Esophagus squamous epithelium (tissue), 4 donors: ENCODE data around the gene SCOC.

ENCODE experiments used
- CTCF ChIP-seq, 6 experiments: fragments of 450-650 bp in 4 of 6; fragments of 200-600 bp in 2 of 6; sonication (generic) in 2 of 6; IDR thresholded peaks; one replicate each; pipeline ENCODE4 v1.5.1; 2016 to 2019; ENCODE audit warnings: antibody characterized with exemption in 6 of 6, mild to moderate bottlenecking in 4 of 6, moderate library complexity in 4 of 6
- POLR2A ChIP-seq, 4 donors: fragments of 450-650 bp; IDR thresholded peaks; one replicate each; pipeline ENCODE4 v1.6.1; 2017; ENCODE audit warnings: antibody characterized with exemption in 4 of 4, mild to moderate bottlenecking in 4 of 4, moderate library complexity in 3 of 4

GRCh38 chr4:140333523-140333922, 39.9 kb upstream of the SCOC start:
- TF ChIP-seq CTCF (IDR thresholded peaks at IDR 0.05), result no peak
- no peak for TF ChIP-seq POLR2A (IDR thresholded peaks at IDR 0.05)
